ENCODE results near the gene PITPNC1. TPM values are rescaled to one million over a fixed set of nuclear protein-coding genes. Genes with fewer than 3 reads are reported as not detected.

PITPNC1 gene
- total RNA-seq, 1 experiment from 2014 or later = 37.5 TPM

GRCh38 chr17:67390646-67391361 lies 13.7 kb downstream of the PITPNC1 start:
- no peak overlapping the region for H3K9ac ChIP-seq (ENCODE audit: extremely low read depth, insufficient read length, low read length)

More at GRCh38 chr17:67390646-67391361, 13.7 kb downstream of the PITPNC1 start:
- H3K27ac ChIP-seq (ENCODE audit: insufficient read length, low read depth, low read length) = no peak overlapping the region
- no peak for DNase-seq
- H3K27me3 Mint-ChIP-seq (ENCODE audit: low read depth) = no peaks in the 10 kb centered on the region; the same call in 1 of the 2 replicates
- H3K36me3 Mint-ChIP-seq (ENCODE audit: insufficient read depth in 1 of 3, low read depth in 3 of 3) = peaks cover 0 to 14% (median 8%) of the 10 kb centered on the region in 3 experiments; a peak in 5 of 7 replicates
- no peak overlapping the region for H4K8ac ChIP-seq (replicated peaks; ENCODE audit: insufficient read length, low read depth, low read length)
- H3K14ac ChIP-seq (ENCODE audit: insufficient read depth, low read length) = no peak overlapping the region
- no peak overlapping the region for H2AK5ac ChIP-seq (ENCODE audit: insufficient read length, low read length)
- H2BK120ac ChIP-seq (ENCODE audit: low read depth, low read length, poor library complexity, severe bottlenecking) = no peak overlapping the region
- H3K27ac Mint-ChIP-seq = no peak overlapping the region
- no peak overlapping the region for H2BK20ac ChIP-seq (ENCODE audit: low read depth, low read length, poor library complexity, severe bottlenecking)
- no peaks in the 10 kb centered on the region for H3K9me3 ChIP-seq (ENCODE audit: control insufficient read depth, low read depth, low read length)
- peaks cover 10% of the 10 kb centered on the region; the same call in 1 of the 2 replicates for H3K79me2 ChIP-seq (ENCODE audit: insufficient read depth, low read length)
- H3K23ac ChIP-seq (ENCODE audit: insufficient read length, low read depth, low read length) = no peak overlapping the region
- no peaks in the 10 kb centered on the region; a peak in 1 of 5 replicates for H3K9me3 Mint-ChIP-seq
- no peaks in the 10 kb centered on the region for H3K23me2 ChIP-seq (ENCODE audit: insufficient read length, low read depth, low read length, poor library complexity, severe bottlenecking)
- H2AFZ ChIP-seq (ENCODE audit: low read length) = no peak overlapping the region
- no peak overlapping the region for H3K56ac ChIP-seq (ENCODE audit: insufficient read length, low read depth, low read length)
- peaks cover 21% of the 10 kb centered on the region in 2 experiments for H3K4me1 Mint-ChIP-seq
- H3K27me3 ChIP-seq (ENCODE audit: insufficient read depth, low read length) = no peaks in the 10 kb centered on the region
- no peak overlapping the region for H3K18ac ChIP-seq (ENCODE audit: insufficient read length, low read depth, low read length)
- no peak overlapping the region for H2BK12ac ChIP-seq (ENCODE audit: insufficient read length, low read depth, low read length)
- H3K4me1 ChIP-seq (ENCODE audit: insufficient read depth, low read length) = no peaks in the 10 kb centered on the region
- peaks cover 2% of the 10 kb centered on the region for H3K79me1 ChIP-seq (ENCODE audit: insufficient read depth, low read depth, low read length, poor library complexity, severe bottlenecking)
- no peak overlapping the region for H3K4me3 Mint-ChIP-seq
- no peak overlapping the region for H2BK5ac ChIP-seq (ENCODE audit: insufficient read length, low read length)
- H3T11ph ChIP-seq (ENCODE audit: low read length) = no peak overlapping the region
- no peak overlapping the region for H3K4me2 ChIP-seq (ENCODE audit: insufficient read depth, insufficient read length, low read length)
- H2BK15ac ChIP-seq (ENCODE audit: low read depth, low read length) = no peak overlapping the region
- no peak overlapping the region for H4K5ac ChIP-seq (ENCODE audit: insufficient read length, low read depth, low read length)
- TF ChIP-seq, protein P1, sequence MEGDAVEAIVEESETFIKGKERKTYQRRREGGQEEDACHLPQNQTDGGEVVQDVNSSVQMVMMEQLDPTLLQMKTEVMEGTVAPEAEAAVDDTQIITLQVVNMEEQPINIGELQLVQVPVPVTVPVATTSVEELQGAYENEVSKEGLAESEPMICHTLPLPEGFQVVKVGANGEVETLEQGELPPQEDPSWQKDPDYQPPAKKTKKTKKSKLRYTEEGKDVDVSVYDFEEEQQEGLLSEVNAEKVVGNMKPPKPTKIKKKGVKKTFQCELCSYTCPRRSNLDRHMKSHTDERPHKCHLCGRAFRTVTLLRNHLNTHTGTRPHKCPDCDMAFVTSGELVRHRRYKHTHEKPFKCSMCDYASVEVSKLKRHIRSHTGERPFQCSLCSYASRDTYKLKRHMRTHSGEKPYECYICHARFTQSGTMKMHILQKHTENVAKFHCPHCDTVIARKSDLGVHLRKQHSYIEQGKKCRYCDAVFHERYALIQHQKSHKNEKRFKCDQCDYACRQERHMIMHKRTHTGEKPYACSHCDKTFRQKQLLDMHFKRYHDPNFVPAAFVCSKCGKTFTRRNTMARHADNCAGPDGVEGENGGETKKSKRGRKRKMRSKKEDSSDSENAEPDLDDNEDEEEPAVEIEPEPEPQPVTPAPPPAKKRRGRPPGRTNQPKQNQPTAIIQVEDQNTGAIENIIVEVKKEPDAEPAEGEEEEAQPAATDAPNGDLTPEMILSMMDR (conservative IDR thresholded peaks at IDR 0.05) = no peak
- H3K4ac ChIP-seq (ENCODE audit: low read depth, low read length) = no peak overlapping the region
- H4K91ac ChIP-seq (ENCODE audit: insufficient read length, low read depth, low read length) = no peak overlapping the region
- no peaks in the 10 kb centered on the region for H4K20me1 ChIP-seq (ENCODE audit: control insufficient read depth, insufficient read depth, insufficient read length)
- WGBS (ENCODE audit: extremely low coverage, insufficient read length, low lambda C conversion rate) = no CpG with 5 or more reads among the region's 9 CpGs

All from H9 (cell line).